ENCODE measurements around the gene AGXT2. TPM values are rescaled to one million over a fixed set of nuclear protein-coding genes. Genes with fewer than 3 reads are reported as not detected.

Gene AGXT2
- total and polyA plus RNA-seq, 12 donors = not detected

DNA sequence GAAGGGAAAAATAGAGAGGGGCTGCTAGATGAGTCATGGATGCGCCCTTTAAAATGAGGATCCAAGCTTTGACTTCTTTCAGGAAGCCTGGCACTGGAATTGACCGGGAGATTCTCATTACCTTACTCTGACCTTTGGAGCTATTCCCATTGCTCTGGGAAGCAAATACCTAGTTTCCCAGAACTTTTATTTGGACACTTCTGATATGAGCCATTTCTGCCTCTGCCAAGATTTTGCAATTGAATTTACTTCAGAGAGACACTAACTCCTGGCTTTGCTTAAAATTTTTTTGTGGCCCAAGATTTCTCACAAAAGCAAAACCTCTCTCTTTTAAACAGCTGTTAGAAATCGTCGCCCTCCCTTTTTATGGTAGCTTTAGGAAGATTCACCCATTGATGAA lies 15.7 kb upstream of the AGXT2 start:
- Histone ChIP-seq H3K4me1 (no peaks in the 10 kb centered on the region), H3K27ac (no peak overlapping the region), H3K36me3 (no peaks in the 10 kb centered on the region), H3K9me3 (no peaks in the 10 kb centered on the region), H3K27me3 (peaks cover 0 to 9% (median 0%) of the 10 kb centered on the region in 7 donors), H3K4me3 (no peak overlapping the region)
- intact Hi-C loops (cut with DNase I) = no loop called here
- TF ChIP-seq, protein P1, sequence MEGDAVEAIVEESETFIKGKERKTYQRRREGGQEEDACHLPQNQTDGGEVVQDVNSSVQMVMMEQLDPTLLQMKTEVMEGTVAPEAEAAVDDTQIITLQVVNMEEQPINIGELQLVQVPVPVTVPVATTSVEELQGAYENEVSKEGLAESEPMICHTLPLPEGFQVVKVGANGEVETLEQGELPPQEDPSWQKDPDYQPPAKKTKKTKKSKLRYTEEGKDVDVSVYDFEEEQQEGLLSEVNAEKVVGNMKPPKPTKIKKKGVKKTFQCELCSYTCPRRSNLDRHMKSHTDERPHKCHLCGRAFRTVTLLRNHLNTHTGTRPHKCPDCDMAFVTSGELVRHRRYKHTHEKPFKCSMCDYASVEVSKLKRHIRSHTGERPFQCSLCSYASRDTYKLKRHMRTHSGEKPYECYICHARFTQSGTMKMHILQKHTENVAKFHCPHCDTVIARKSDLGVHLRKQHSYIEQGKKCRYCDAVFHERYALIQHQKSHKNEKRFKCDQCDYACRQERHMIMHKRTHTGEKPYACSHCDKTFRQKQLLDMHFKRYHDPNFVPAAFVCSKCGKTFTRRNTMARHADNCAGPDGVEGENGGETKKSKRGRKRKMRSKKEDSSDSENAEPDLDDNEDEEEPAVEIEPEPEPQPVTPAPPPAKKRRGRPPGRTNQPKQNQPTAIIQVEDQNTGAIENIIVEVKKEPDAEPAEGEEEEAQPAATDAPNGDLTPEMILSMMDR (IDR thresholded peaks at IDR 0.05) = no peak
- WGBS, 2 donors = 83 to 86% methylated on average over 4 of the region's 4 CpGs
- ATAC-seq = no peak
- DNase-seq = no peak

DNA sequence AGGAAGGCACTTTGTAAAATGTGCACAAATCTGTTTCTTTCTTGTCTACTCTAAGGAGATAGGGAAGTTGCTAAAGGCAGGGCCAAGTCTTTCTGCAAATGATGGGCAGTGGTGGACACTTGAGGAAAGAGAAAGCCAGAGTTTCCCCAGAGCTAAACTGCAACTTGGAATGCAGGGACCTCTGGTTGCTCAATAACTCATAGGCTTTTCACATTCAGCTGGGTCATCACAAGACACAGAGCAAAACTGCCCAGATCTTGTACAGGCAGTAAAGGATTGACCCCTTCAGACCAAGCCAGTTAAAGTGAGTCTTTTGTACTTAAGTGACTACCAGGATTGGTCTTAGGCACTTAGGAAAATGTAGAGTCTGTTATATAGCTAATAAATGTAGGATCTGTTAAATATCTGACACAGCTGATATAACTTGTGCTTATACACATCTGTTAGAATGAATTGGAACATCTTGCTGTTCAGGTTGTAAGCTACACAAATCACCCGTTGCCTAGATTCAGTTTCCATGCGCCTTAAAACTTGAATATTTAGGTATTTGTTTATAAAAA lies 13.5 kb upstream of the AGXT2 start:
- Histone ChIP-seq H3K4me1 (no peaks in the 10 kb centered on the region), H3K27me3 (peaks cover 0 to 11% (median 0%) of the 10 kb centered on the region in 7 donors), H3K36me3 (no peaks in the 10 kb centered on the region), H3K4me3 (no peak overlapping the region), H3K9me3 (no peaks in the 10 kb centered on the region), H3K27ac (no peak overlapping the region)
- ATAC-seq = no peak
- WGBS, 2 donors = 89 to 92% methylated on average over 2 of the region's 2 CpGs
- TF ChIP-seq, protein P1 (IDR thresholded peaks at IDR 0.05) = no peak
- intact Hi-C loops (cut with DNase I) = no loop called here
- no peak for DNase-seq

DNA sequence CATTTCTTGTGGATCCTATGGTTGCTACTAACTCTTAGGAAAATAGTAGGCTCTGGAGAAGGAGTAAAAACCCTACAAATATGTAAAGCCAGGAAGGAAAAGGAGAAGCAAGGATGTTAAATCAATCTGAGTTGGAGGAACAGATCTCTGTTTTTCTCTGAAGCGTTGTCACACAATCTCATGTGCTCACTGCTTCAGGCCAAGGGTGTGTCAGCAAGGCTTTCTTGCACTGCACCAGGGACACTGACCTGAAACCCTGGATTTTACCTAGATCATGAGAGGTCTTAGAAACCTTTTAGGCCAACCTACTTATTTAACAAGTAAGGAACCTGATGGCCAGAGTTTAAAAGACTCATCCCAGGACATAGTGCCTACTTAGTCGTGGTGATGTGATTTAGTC lies 12.5 kb upstream of the AGXT2 start:
- Histone ChIP-seq H3K9me3 (no peaks in the 10 kb centered on the region), H3K27ac (no peak overlapping the region), H3K27me3 (peaks cover 0 to 11% (median 0%) of the 10 kb centered on the region in 7 donors), H3K4me3 (no peak overlapping the region), H3K36me3 (no peaks in the 10 kb centered on the region), H3K4me1 (no peaks in the 10 kb centered on the region)
- DNase-seq = no peak
- TF ChIP-seq, protein P1 (IDR thresholded peaks at IDR 0.05) = no peak
- intact Hi-C loops (cut with DNase I) = no loop called here
- WGBS, 2 donors = 86 to 94% methylated on average over 2 of the region's 2 CpGs
- ATAC-seq = no peak

GRCh38 chr5:35059251-35059650 lies 11.5 kb upstream of the AGXT2 start:
- TF ChIP-seq, protein P1 (IDR thresholded peaks at IDR 0.05) = no peak
- Histone ChIP-seq H3K9me3 (no peaks in the 10 kb centered on the region), H3K4me3 (no peak overlapping the region), H3K36me3 (no peaks in the 10 kb centered on the region), H3K27ac (no peak overlapping the region), H3K4me1 (no peaks in the 10 kb centered on the region), H3K27me3 (peaks cover 0 to 11% (median 0%) of the 10 kb centered on the region in 7 donors)
- intact Hi-C loops (cut with DNase I) = no loop called here
- no peak for DNase-seq
- no peak for ATAC-seq

All from heart right ventricle (tissue), 16 donors.